Pancreas (tissue), 10 donors: ENCODE measurements around the gene LPIN3. TPM values are rescaled to one million over a fixed set of nuclear protein-coding genes. Genes with fewer than 3 reads are reported as not detected.

Source experiments
- ATAC-seq, 4 donors: fragments of 200-7000 bp; cut with Tn5 transposase; one replicate each; pipeline versions ENCODE4 v1.8.0 to v1.9.1; 2020; ENCODE audit warnings: mild to moderate bottlenecking in 4 of 4, moderate library complexity in 4 of 4
- DNase-seq, 6 donors: peaks; one replicate each; pipeline ENCODE4 v3.0.0-alpha.2; 2020
- FAIRE-seq: peaks from 2 replicates; lab custom pipeline; 2012; peaks lifted over from hg19 to GRCh38; lab: Jason Lieb, UNC
- H3K27ac ChIP-seq, 4 donors: fragments of 200-600 bp; sonication (generic); 1 replicate in 3 of 4; 2 replicates in 1 of 4; pipeline versions ENCODE4 v1.5.0 to v1.8.0; 2020
- H3K27me3 ChIP-seq, 4 donors: fragments of 200-600 bp; one replicate each; pipeline ENCODE4 v1.8.0; 2021
- H3K36me3 ChIP-seq, 3 donors: fragments of 200-600 bp; sonication (generic) in 1 of 3; one replicate each; pipeline versions ENCODE4 v1.5.0 to v1.8.0; 2020 to 2021
- H3K4me1 ChIP-seq, 3 donors: fragments of 200-600 bp; one replicate each; pipeline ENCODE4 v1.8.0; 2021
- H3K4me3 ChIP-seq, 4 donors: fragments of 200-600 bp; sonication (generic) in 2 of 4; one replicate each; pipeline versions ENCODE4 v1.5.0 to v1.8.0; 2020 to 2021
- H3K9me3 ChIP-seq, 4 donors: fragments of 200-600 bp; one replicate each; pipeline ENCODE4 v1.8.0; 2021
- CTCF ChIP-seq, 4 donors: fragments of 200-600 bp; sonication (generic) in 3 of 4; IDR thresholded peaks; one replicate each; pipeline versions ENCODE4 v1.5.0 to v1.8.0; 2021; ENCODE audit warnings: antibody characterized with exemption in 4 of 4
- WGBS, 2 donors: extraction: QIAGEN DNeasy Blood & Tissue Kit; methylation state at CpG; one replicate each; pipeline ENCODE4 v1.1.7; 2013; 5-methylcytosine and 5-hydroxymethylcytosine counted together
- intact Hi-C, 3 donors: fragments of 100-400 bp; cut with DNase I; formaldehyde crosslinking; loops; one replicate each; pipeline versions ENCODE4 v1.11.1 to v1.14.2; 2022
- polyA plus RNA-seq, 2 donors: library from polyadenylated mRNA; stranded (reverse); fragments of 200-250 nt; gene quantifications; one replicate each; pipeline ENCODE4 v1.2.3, GENCODE V29; 2013
- total RNA-seq, 6 donors: library from RNA; stranded (reverse); fragmentation: NEBNext Ultra II Directional in 4 of 6; extraction: Animal tissue kit (Norgen Biotek cat#: 25700) in 4 of 6; gene quantifications; one replicate each; pipeline versions ENCODE4 v1.2.1 to v1.2.4, GENCODE V29; 2021 to 2023
- donor health status: healthy with polysubstance abuse.
- donor health status: DM: no; HTN: no; CAD: no; lungs with moderate emphysema.
- donor health status: DM: no; HTN: no; CAD: no.
- donor health status: control.
- donor health status: control.
- donor health status: Bipolar disorder and iron deficiency.
- donor health status: DM: yes; HTN: yes; CAD: no.
- donor health status: DM: no; HTN: no; CAD: no.
- donor health status: DM: no; HTN: no; CAD: no.
- donor health status: DM: yes; HTN: yes; CAD: no.

The LPIN3 gene
- total and polyA plus RNA-seq, 8 donors, result 3.9 to 47.5 (median 8.6) TPM

DNA sequence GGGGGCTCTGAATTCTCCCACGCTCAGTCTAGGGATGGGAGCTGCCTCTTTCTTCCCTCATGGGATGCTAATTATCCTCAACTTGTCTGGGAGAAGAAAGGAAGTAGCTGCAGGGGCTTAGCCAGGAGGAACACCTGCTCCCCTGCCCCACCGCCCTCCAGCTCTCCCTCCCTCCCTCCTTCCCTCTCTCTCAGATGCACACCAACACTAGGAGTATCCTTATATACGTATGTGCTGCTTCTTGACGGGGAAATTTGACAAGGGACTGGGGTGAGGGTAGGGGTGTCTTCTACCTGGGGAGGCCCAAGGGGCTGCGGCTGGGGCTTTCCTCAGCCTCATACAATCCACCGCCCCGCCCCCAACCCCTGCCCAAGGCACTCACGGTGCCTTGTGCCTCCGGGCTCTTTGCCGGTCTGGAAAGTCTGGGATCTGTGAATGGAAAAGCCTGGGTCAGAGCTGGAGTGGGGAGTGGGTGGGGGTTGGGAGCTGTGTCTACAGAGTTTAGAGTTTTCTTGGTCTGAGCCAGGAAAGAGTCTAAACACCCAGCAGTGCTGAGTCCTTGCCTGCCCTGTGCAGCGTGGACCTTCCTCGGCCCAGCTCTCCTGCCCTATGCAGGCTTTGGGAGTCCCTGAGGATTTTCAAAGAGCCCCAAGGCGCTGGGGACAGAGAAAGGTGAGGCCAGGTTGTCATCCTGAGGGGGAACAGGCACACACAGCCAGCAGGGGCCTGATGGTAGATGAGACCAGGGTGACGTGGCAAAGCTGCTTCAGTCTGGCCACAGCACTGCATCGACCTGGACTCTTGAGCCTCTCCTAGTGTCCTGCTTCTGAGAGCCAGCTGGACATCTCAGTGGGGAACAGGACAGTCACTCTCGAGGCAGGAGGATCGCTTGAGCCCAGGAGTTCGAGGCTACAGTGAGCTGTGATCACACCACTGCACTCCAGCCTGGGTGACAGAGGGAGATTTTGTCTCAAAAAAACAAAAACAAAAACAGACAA lies 55.3 kb downstream of the LPIN3 start:
- no peaks in the 10 kb centered on the region for H3K27me3 ChIP-seq
- TF ChIP-seq CTCF (IDR thresholded peaks at IDR 0.05), result no peak
- FAIRE-seq (no peak), ATAC-seq (no peak), DNase-seq (no peak)
- H3K4me1 ChIP-seq, result no peaks in the 10 kb centered on the region
- no peak overlapping the region for H3K27ac ChIP-seq
- H3K36me3 ChIP-seq, result no peaks in the 10 kb centered on the region
- H3K4me3 ChIP-seq, result no peak overlapping the region
- intact Hi-C loops, result no loop called here
- no peaks in the 10 kb centered on the region for H3K9me3 ChIP-seq
- WGBS, 2 donors, result 61 to 64% methylated on average over 18 of the region's 18 CpGs

- ATAC-seq (peak in 2 of 4 donors; percentile 36), DNase-seq (no peak), FAIRE-seq (no peak)
- H3K4me3 ChIP-seq, result no peak overlapping the region
- no peaks in the 10 kb centered on the region for H3K9me3 ChIP-seq
- intact Hi-C loops, result no loop called here
- H3K4me1 ChIP-seq, result no peaks in the 10 kb centered on the region
- H3K36me3 ChIP-seq, result peaks cover 0 to 4% (median 0%) of the 10 kb centered on the region in 3 donors
- no peak overlapping the region for H3K27ac ChIP-seq
- 89 to 96% methylated on average over 2 of the region's 2 CpGs for WGBS, 2 donors
- no peaks in the 10 kb centered on the region for H3K27me3 ChIP-seq
- no peak for TF ChIP-seq CTCF (IDR thresholded peaks at IDR 0.05)
Observed at GRCh38 chr20:41398408-41398807, 57.8 kb downstream of the LPIN3 start.

- intact Hi-C loops, result no loop called here
- peaks cover 4 to 46% (median 12%) of the 10 kb centered on the region in 3 donors for H3K36me3 ChIP-seq
Observed at GRCh38 chr20:41403604-41404003, 63.0 kb downstream of the LPIN3 start.

GRCh38 chr20:41405436-41405835 lies 64.8 kb downstream of the LPIN3 start:
- no peak for DNase-seq
- Histone ChIP-seq H3K4me1 (no peaks in the 10 kb centered on the region), H3K4me3 (no peak overlapping the region), H3K27me3 (no peaks in the 10 kb centered on the region), H3K27ac (no peak overlapping the region), H3K9me3 (no peaks in the 10 kb centered on the region), H3K36me3 (peaks cover 4 to 52% (median 16%) of the 10 kb centered on the region in 3 donors)
- WGBS, 2 donors, result 84 to 90% methylated on average over 3 of the region's 3 CpGs
- no peak for TF ChIP-seq CTCF (IDR thresholded peaks at IDR 0.05)
- FAIRE-seq, result no peak
- intact Hi-C loops, result no loop called here
- no peak for ATAC-seq

More at GRCh38 chr20:41403604-41404003, 63.0 kb downstream of the LPIN3 start:
- FAIRE-seq (no peak), ATAC-seq (no peak), DNase-seq (no peak)
- 89 to 92% methylated on average over 12 of the region's 12 CpGs for WGBS, 2 donors
- Histone ChIP-seq H3K27ac (no peak overlapping the region), H3K4me3 (no peak overlapping the region), H3K9me3 (no peaks in the 10 kb centered on the region), H3K27me3 (no peaks in the 10 kb centered on the region), H3K4me1 (no peaks in the 10 kb centered on the region)
- no peak for TF ChIP-seq CTCF (IDR thresholded peaks at IDR 0.05)

DNA sequence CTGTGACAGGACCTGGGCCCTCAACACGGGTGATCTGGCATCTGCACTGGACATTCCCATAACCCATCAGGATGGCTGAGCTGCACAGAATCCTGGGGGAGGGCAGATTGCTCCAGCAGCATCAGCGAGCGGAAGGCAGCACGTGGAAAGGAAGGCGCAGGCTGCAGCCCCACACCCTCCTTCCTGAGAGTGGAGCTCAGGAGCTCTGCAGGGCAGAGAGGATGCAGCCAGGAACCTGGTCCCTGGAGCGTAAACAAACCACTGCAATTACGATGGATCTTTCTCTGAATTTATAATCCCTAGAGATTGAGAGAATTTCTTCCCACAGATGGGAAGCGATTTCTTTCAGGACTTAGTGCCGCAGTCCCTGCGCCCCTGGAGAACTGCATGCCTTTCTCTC lies 65.7 kb downstream of the LPIN3 start:
- FAIRE-seq (no peak), DNase-seq (no peak), ATAC-seq (no peak)
- H3K27ac ChIP-seq, result no peak overlapping the region
- intact Hi-C loops, result no loop called here
- peaks cover 9 to 56% (median 16%) of the 10 kb centered on the region in 3 donors for H3K36me3 ChIP-seq
- WGBS, 2 donors, result 83 to 84% methylated on average over 10 of the region's 10 CpGs
- no peak overlapping the region for H3K4me3 ChIP-seq
- no peak for TF ChIP-seq CTCF (IDR thresholded peaks at IDR 0.05)
- H3K27me3 ChIP-seq, result no peaks in the 10 kb centered on the region
- no peaks in the 10 kb centered on the region for H3K4me1 ChIP-seq
- H3K9me3 ChIP-seq, result no peaks in the 10 kb centered on the region
